HG03565 (cell line): ENCODE data around the gene HHATL.

Experiments
- ATAC-seq: cut with Tn5 transposase; IDR thresholded peaks from one replicate; pipeline ENCODE4 v1.9.1; 2021; ENCODE audit warnings: mild to moderate bottlenecking, moderate library complexity; ENCODE audit not compliant: unreplicated experiment

HHATL gene

DNA sequence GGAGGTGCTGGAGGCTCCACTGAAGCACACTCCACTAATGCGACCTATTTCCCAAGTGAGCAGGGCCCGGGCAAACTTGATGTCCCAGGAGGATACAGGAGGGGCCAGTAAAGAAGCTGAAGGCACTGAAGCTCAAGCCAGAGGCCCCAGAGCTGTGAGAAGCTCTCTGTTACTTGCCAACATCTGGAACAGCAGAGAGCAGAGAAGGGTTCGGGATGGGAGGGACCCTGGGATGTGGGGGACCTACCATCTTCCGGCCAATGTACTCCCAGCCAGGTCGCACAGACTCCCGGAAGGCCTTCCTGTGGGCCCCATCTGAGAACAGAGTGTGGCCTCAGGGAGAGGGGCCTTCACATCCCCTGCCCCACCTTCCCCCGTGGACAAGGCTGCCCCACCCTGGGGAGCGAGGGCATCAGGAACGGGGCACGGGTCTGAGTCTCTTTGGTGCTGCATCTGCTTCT is 3.1 kb downstream of the HHATL start:
- no peak for ATAC-seq

DNA sequence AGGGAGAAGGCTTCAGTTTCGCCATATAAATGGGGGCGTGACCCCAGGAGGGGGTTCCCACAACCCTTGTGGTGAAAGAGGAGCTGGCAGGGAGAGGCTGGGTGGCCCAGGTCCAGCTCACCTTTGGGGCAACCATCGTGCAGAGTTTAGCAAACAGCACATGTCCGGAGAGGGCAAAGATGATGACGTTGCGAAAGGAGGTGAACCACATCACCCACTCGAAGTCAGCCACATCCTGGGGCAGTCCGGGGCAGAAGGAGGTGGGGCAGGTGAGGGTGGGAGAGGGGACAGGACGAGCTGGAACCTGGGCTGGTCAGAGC is 3.7 kb downstream of the HHATL start:
- no peak for ATAC-seq

DNA sequence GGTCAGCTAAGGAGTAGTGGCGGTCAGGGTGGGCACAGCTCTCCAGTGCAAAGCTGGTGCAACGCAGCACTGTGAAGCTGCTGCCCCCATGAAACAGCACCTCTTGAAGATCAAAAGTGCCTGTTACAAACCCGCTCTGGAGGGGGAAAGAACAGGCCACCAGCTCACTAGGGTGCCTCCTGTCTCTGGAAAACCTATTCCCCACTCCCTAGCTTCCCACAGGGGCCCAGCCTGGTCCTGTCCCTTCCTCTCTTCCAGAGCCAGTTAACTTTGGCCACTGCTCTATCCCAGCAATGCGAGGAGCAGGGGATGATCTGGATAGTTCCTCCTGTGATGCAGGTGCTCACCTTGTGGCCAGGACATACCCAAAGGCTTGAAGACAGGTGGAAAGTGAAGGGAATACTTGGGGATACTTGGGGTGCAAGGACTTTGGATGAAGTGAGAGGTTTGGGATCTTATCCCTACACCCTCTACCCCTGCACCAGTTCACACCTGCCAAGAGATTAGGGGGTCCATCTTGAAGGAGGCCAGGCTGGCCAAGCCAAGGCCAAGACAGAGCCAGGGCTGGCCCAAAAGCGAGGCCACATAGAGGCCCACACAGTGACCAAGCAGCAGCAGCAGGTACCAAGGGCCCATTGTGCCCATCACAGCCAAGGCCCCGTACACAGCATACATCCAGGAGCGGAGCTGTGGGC is 4.2 kb downstream of the HHATL start:
- no peak for ATAC-seq

DNA sequence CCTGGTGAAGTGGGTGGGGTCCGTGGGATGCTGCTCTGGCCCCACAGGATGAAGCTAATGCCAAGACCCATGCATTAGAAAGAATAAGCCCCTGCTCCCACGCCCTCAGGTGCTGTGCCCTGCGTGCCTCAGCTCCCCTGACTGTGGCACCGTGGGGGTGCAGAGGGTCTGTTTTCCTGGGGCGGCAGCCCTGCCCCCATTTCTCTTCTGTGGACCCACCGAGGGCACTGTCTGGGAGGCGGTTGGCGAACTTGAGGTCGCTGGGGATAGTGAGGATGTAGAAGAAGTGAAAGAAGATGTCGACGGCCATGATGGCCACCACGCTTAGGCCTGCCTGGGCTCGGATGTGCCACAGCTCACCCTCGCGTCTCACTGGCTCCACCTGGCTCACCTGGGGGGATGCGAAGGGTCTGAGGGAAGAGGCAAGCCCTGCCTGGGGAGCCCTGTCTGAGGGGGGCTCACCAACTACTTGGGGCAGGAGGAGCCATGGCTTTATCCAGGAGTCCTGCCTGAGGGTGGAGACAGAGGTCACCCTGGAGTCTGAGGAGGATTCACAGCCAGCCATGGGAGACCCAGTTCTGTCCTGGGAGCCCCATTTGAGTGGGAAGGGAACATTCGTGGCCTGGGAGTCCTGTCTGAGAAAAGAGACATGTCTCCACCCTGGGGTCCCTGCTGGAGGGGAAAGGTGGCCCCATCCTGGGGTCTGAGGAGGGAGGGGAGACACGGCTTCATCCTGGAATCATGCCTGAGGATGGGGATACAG is 5.1 kb downstream of the HHATL start:
- ATAC-seq: no peak

DNA sequence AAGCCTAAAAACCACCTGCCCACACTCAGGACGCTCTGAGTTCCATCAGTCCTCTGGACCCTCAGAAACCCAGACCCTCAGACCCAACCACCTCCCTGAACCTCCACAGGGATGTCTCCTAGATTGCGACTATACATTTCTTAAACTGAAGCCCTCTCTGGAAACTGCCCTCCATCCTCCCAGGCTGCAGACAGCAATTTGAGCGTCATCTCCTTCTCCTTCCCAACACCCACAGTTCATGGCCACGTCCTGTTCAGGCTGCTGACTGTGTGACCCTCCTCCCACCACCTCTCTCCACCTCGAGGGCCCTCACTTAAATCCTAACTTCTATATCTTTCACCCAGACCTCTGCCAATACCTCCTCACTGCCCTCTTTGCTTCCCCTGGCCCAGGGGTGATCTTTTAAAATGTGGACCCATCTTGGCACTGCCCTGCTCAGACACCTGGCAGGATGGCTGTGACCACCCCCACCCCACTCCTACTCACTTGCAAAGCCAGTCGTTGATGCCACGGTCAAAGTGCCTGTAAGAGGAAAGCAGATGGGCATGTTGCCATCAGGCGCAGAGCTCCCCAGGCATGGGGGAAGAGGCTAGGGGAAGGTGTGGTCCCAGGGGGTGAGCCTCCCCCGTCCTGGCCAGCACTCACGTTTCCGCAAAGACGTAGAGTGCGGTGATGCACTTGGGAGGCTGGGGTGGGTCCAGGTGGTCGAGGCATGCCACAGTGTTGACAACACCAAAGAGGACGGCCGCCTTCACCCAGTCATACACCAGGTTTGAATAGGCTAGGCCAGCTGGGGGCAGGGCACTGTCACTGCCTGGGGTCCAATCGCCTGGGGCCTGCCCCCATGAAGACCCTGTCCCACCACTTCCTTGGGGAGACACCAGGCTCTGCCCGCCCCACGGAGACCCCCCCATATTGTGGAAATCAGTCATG is 6.0 kb downstream of the HHATL start:
- ATAC-seq: no peak

DNA sequence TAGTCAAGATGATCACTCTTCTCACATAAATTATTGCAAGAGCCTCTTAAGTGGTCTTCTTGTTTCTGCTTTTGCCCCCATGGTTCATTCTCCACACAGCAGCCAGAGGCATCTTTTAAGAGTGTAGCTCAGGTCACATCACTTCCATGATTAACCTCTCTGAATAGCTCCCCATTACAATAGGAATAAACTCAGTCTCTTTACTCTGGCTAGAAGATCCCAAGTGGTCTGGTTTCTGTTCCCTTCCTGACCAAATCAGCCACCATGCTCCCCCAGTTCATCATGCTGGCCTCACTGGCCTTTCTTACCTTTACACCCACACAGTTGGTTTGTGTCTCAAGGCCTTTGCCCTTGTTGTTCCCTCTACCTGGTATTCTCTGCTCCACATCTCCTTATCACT is 8.2 kb downstream of the HHATL start:
- ATAC-seq: no peak

DNA sequence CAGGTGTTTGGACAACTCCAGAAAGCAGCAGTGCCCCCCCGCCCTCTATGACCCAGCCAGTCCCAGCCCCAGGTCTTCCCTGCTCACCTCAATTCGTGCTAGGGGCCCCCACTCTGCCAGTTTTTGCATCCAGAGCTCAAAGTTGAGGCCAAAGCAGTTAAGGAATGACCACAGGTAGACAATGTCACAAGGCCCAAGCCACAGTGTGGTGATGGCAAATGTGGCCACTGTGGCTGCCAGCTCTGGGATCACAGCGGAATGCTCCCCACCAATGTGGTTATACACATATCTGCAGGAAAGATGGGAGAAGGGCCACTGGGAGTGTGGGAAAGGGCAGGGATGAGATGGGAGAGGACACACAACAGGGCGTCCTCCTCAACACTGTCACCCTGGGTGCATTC is 9.1 kb downstream of the HHATL start:
- no peak for ATAC-seq

DNA sequence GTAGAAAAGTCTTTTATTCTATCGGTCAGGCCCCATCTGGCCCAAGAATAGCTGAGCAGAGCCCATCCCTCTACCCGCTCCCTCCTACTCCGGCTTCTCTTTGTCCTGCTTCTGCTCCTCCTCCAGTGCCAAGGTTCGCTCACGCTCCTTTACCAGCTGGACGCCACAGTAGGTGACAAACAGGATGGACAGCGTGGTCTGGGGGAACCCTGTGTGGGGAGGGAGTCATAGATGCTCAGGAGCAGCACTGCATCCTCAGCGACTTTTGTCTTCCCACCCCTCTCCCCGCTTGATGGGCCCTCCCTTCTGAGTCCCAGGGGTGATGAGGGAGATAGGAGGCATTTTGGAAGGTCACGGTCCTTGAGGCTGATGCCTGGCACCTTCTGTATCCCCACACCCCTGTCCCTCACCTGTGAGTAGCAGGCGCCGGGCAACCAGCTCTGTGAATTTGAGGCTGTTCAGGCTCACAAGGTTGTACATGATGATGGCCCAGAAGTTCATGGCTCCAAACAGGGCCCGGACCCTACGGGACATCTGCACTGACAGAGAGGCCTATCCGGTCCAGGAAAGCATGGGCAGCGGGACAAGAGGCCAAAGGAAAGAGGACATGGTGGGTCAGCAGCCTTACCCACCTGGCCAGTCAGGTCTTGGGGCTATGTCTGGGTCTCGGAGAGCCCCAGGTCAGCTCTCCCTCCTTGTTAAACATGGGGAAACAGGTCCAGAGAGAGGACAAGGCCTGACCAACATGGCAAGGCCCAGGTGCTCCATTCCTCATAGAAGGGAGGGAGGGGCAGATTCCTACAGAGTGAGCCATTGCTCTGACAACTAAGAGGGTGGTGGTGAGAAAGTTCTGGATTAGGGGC is 9.7 kb downstream of the HHATL start:
- ATAC-seq: no peak

DNA sequence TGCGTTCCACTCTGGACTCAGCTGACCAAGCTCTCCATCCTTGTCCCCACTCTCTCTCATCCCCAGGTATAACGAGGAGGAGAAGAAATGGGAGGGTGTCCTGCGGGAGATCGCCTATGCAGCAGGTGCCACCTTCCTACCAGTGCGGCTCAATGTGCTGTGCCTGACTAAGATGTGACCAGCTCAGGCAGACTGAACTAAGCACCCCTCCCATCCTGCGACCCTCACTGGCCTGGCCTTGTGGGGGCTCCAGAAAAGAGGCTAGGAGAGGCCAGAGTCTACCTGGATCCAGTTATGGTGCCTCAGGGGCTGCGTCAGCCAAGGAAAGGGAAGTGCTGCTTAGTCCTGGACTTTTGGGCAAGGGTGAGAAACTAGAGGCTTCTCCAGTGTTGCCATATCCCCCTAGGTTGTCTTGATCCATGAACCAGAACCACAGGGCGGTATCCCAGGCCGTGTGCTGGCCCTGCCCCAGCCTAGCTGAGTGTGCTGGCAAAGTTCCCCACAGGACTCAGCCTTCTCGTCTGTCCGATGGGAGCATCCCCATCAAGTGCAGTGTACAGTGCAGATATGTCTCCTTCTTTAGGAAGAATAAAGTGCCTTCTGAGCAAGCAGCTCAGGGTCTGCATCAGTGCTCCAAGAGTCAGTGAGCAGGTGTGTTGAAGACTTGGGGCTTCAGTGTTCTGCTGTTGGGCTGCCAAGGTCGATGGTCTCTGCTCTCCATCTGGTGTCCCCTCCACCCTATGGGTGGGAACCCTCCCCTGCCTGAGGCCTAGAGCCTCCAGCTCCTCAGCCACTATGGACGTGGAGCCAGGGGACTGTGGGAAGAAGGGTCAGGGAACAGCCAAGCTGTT is 10.6 kb downstream of the HHATL start:
- ATAC-seq: no peak

DNA sequence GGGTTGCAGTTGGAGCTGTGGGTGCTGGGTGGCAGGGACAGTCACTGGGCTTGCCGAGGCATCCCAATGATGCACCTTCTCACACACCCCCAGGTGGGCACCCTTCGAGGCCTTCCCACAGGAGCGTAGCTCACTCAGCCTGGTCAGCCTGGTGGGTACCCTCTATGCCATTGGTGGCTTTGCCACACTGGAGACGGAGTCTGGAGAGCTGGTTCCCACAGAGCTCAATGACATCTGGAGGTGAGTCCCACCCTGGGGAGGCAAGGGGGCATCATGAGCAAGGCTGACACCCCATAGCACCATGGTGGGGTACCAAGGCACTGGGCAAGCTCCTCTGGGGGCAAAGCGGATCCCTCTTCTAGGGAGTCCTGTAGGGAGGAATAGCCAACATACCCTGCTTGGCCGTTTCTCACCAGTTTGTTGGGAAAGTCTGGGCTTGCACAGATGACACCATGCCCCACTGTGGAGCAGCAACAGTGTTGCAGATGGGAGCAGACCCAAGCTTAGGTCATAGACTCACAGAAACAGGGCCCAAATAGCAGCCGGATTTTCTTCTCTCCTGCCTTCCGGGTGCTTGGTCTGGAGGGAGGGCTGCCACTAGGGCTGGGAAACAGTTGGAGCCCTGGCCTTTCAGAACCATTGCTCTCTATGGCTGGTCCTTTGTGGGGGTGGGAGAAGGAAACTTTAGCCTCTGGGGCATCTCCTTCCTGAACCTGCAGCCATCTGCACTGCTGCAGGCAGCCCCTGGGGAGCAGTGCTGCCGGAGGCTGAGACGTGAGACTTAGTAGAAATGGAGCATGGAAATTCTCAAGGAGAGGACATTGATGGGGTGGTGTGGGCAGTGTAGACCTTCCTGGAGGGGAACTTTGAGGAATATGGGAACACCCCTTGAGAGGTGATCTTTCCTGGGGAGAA is 11.6 kb downstream of the HHATL start:
- ATAC-seq: no peak

DNA sequence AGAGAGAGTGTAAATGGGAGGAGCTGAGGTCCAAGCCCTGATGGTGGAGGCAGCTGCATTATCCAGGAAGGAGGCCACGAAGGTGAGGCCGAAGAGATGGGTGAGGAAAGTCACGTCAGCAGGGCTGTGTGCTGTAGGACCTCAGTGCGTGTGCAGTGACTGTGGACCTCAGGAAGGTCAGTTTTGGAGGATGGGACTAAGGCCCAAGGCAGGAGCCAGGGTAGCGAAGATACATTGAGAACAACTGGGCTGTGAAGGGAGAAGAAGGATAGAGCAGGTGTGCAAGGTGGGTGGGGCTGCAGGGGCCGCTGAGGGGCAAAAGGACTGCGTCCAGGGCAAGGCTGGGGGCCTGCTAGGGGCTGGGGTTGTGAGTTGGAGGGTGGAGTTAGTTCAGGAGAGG is 12.4 kb downstream of the HHATL start:
- ATAC-seq: no peak

DNA sequence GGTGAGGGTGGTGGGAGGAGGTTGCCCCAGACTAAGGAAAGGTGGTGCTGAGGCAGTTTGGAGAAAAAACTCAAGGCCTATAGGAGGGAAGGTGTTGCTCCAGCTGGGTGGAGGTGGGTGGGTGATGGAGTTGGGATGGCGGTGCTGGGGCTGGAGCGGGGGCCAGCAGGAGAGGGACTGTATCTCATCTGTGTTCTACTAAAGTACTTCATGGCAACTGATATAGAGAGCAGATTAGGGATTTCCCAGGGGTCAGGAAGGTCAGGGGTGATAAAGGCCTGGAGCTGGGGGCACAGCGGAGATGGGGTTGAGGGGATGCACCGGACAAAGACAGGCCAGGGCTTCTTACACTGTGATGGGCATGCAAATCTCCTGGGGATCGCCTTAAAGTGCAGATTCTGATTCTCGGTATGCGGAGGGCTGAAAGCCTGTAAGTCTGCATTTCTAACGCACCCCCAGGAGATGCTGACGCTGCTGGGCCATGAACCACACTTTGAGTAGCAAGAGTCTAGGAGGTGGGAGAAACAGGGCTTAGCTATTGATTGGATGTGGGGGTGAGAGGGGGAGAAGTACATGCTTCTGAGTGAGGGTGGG is 13.1 kb downstream of the HHATL start:
- no peak for ATAC-seq

DNA sequence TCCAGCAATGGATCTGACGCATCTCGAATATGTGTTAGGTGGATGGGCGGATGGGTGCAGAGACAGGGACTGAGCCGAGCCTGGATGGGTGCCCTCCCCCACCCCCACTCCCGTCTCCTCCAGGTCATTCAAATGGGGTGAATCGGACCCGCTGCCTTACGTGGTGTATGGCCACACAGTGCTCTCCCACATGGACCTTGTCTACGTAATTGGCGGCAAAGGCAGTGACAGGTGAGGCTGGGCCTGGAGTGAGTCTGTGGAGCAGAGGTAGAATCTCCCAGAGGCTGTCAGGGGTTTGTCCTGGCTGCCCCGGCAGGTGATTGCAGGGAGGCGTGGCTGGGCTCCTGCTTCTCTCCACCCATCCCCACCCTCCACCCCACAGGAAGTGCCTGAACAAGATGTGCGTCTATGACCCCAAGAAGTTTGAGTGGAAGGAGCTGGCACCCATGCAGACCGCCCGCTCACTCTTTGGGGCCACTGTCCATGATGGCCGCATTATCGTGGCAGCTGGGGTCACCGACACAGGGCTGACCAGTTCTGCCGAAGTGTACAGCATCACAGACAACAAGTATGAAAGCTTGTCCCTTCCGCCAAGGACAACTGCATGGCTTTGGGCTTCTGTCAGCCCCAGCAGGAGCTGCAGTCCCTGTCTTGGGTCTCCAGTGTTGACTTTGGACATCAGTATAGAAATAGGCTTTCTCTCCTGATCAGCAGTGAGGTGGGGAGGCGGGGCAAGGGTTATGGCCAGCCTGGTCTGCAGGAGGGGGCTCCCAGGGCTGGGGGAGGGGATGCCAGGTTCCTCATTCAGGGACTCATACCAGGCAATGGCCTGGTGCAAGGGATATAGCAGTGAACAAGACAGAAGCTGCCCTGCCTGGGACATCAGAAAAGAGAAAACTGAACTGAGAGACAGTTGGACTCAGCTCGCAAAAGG is 13.8 kb downstream of the HHATL start:
- no peak for ATAC-seq

DNA sequence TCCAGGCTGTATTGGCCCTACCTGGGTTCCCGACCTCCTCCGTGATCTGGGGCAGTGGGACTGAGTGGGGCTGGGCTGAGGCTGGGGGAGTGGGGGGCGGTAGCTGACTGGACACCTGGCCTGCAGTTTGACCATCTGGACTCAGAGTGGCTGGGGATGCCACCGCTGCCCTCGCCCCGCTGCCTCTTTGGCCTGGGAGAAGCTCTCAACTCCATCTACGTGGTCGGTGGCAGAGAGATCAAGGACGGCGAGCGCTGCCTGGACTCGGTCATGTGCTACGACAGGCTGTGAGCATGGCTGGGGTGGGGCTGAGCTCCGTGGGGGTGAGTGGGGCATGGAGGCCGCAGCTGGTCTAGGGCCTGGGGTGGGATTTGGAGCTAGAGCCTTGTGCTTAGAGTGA is 14.6 kb downstream of the HHATL start:
- no peak for ATAC-seq

DNA sequence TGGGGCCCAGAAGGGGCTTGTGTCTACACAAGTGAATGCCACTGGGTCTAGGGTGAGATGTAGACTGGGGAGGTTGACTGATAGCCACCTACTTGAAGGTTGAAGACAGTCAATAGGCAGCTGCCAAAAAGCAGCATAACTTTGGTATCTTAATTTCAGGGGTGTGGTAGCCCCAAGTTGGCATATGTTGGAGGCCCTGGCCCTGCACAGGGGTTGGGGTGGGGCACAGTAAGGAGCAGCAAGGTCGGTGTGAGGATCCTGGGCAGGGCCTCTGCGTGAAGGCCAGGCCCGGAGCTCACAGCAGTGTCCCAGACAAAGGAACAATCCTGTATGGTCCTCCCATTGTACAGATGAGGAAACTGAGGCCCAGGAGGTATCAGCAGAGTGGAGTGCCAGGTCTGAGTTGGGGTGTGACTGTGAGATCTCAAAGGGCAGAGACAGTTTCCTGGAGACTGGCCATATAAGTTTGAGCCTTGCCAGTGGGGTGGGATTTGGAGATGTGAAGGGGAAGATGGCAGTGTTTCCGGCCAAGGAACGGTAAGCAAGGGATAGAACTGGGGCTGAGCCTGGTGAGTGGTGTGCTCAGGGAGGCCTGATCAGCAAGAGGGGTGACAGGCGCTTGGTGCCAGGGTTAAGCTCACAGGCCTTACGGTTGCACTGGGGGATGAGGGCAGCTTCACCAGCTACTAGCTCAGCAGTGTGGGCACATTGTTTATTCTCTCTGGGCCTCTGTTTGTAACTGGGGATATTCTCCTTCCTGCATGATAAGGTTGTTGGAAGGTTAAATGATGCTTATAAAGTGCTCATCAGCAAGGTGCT is 15.6 kb downstream of the HHATL start:
- ATAC-seq: no peak
